ENCODE measurements around the gene ZNF385A. TPM values are rescaled to one million over a fixed set of nuclear protein-coding genes. Genes with fewer than 3 reads are reported as not detected.

The ZNF385A gene
- total RNA-seq, 2 donors from 2014 or later: 3.4 to 5.7 TPM

DNA sequence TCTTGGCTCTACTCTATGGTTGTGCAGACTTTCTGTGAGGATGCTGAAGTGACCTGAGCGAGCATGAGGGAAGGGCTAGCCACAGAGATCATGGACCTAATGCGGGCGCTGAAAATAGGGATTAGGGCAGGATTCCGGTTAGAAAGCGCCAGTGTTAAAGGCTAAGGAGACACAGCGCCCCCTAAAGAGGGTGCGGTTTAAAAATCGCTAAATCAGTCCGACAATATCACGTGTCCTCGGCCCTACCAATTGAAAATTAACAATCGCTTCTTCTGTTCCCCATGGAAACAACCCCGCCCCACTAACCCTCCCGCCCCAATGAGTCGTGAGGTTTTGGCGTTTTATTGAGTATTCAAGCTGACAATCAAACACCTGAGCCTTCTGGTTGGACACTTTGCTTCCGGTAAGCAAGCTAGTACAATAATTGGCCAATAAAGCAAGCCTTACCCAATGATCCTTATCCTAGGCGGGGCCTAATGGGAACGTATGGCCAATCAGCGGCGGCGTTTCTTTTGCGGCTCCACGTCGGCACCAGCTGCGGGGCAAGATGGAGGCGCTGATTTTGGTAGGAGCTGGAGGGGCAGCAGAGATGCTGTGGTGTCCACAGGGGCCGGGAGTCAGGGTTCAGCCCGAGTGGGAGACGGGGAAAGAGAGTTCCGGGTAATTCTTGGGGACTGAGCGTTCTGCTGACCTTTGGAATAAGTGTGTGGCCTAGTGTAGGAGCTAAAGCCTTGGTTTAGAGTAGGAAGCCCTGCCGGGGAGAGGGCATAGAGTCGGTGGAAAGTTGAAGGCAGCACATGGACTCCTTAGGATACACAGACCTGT lies 59.7 kb downstream of the ZNF385A start, which contains the start of gene COPZ1:
COPZ1 (plus strand) TSS at position 515 of the 825 bp plus-strand sequence; CDS start at position 548, 33 bp downstream.
- Mint-ChIP-seq H3K27me3 (no peaks in the 10 kb centered on the region), H3K27ac (peak within 1 kb of the TSS; percentile 99), H3K36me3 (ENCODE audit: low read depth) (peaks cover 3% of the 10 kb centered on the region), H3K4me3 (peak within 1 kb of the TSS; percentile 100), H3K4me1 (peaks cover 30% of the 10 kb centered on the region)
- ATAC-seq: peak; percentile 96
- H3K9me3 ChIP-seq (ENCODE audit: control insufficient read depth, low read length, poor library complexity, severe bottlenecking): no peaks in the 10 kb centered on the region
- peak; percentile 78 to 88 (median 82) for DNase-seq

DNA sequence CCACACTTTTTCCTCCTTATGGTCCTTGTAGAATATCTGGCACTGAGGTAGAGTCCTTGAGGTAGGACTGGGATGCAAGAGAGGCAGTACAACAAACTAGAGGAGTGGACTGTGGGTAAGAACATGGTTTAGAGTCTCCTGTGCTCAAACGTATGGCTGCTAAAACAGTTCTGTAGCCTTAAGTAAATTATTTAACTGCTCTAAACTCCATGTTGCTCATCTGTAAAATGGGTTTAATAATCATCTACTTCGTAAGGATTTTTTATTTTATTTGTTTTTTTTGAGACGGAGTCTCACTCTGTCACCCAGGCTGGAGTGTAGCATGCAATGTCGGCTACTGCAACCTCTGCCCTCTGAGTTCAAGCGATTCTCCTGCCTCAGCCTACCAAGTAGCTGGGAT lies 63.2 kb downstream of the ZNF385A start:
- Mint-ChIP-seq H3K27ac (no peak overlapping the region), H3K4me1 (peaks cover 14% of the 10 kb centered on the region), H3K4me3 (no peak overlapping the region), H3K36me3 (ENCODE audit: low read depth) (peaks cover 4% of the 10 kb centered on the region), H3K27me3 (no peaks in the 10 kb centered on the region)
- no peak for ATAC-seq
- no peak for DNase-seq
- no peaks in the 10 kb centered on the region for H3K9me3 ChIP-seq (ENCODE audit: control insufficient read depth, low read length, poor library complexity, severe bottlenecking)

Other genes with a start within 250 kb of the ZNF385A start
- 1 to 10 TPM; 8.6 to 9.2 TPM for gene SMUG1, start 195.7 kb downstream of the ZNF385A start, total RNA-seq
- gene CBX5, start 104.6 kb downstream of the ZNF385A start, total RNA-seq: 10 to 100 TPM; 31.1 to 34.9 TPM
- gene HNRNPA1, start 104.0 kb downstream of the ZNF385A start, total RNA-seq: 1,000 to 10,000 TPM; 1,531 to 1,582 TPM
- gene NFE2, start 83.7 kb downstream of the ZNF385A start, total RNA-seq: 10 to 100 TPM in 1 of 2 donors, 1 to 10 TPM in 1; 2.5 to 26.4 TPM
- gene COPZ1, start 59.6 kb downstream of the ZNF385A start, total RNA-seq: 10 to 100 TPM; 58.6 to 63.3 TPM
- gene GPR84, start 20.2 kb downstream of the ZNF385A start, total RNA-seq: under 1 TPM; 0.57 to 0.99 TPM
- gene ITGA5, start 34.5 kb upstream of the ZNF385A start, total RNA-seq: 10 to 100 TPM; 61.6 to 71.4 TPM
- 1 to 10 TPM; 3.7 to 3.9 TPM for gene GTSF1, start 88.9 kb upstream of the ZNF385A start, total RNA-seq
- gene NCKAP1L, start 113.0 kb upstream of the ZNF385A start, total RNA-seq: 100 to 1,000 TPM; 127 to 136 TPM
- gene PDE1B, start 164.9 kb upstream of the ZNF385A start, total RNA-seq: 10 to 100 TPM; 11.6 to 12.5 TPM
- gene PPP1R1A, start 203.9 kb upstream of the ZNF385A start, total RNA-seq: not detected